Tibial artery (tissue), 4 donors: ENCODE data around the gene TGFBRAP1.

Source experiments
- DNase-seq, 2 donors: peaks; one replicate each; pipeline ENCODE4 v3.0.0-alpha.2; 2019
- H3K27ac ChIP-seq, 2 donors: fragments of 200-600 bp; sonication (generic) in 1 of 2; 1 replicate in 1 of 2; 2 replicates in 1 of 2; pipeline ENCODE4 v1.5.1; 2018 to 2019; ENCODE audit warnings: mild to moderate bottlenecking in 1 of 2
- H3K27me3 ChIP-seq, 2 donors: fragments of 200-600 bp; sonication (generic) in 1 of 2; one replicate each; pipeline versions ENCODE4 v1.5.1 to v1.6.0; 2016 to 2019
- H3K36me3 ChIP-seq, 3 donors: fragments of 200-600 bp; sonication (generic) in 2 of 3; one replicate each; pipeline ENCODE4 v1.5.1; 2016 to 2019; ENCODE audit warnings: mild to moderate bottlenecking in 2 of 3
- H3K4me1 ChIP-seq, 4 donors: fragments of 200-600 bp; sonication (generic) in 2 of 4; 1 replicate in 3 of 4; 2 replicates in 1 of 4; pipeline ENCODE4 v1.5.1; 2016 to 2019
- H3K4me3 ChIP-seq, 2 donors: fragments of 200-600 bp; sonication (generic) in 1 of 2; 1 replicate in 1 of 2; 2 replicates in 1 of 2; pipeline ENCODE4 v1.5.1; 2018 to 2019; ENCODE audit warnings: mild to moderate bottlenecking in 2 of 2
- H3K9me3 ChIP-seq, 3 donors: fragments of 200-600 bp; sonication (generic) in 1 of 3; one replicate each; pipeline ENCODE4 v1.5.1; 2016 to 2019
- CTCF ChIP-seq, 2 experiments: fragments of 200-600 bp in 1 of 2; fragments of 450-650 bp in 1 of 2; IDR thresholded peaks; one replicate each; pipeline ENCODE4 v1.5.1; 2017 to 2019; ENCODE audit warnings: antibody characterized with exemption in 2 of 2, mild to moderate bottlenecking in 1 of 2, moderate library complexity in 1 of 2
- intact Hi-C: fragments of 100-400 bp; cut with DNase I; formaldehyde crosslinking; loops from one replicate; pipeline ENCODE4 v1.15.0; 2023; ENCODE audit warnings: low total_unique reads

The TGFBRAP1 gene

GRCh38 chr2:105224444-105224843, 105.1 kb downstream of the TGFBRAP1 start:
- no peaks in the 10 kb centered on the region for H3K36me3 ChIP-seq
- intact Hi-C loops, result no loop called here
- peaks cover 0 to 4% of the 10 kb centered on the region in 2 donors for H3K27me3 ChIP-seq
- no peaks in the 10 kb centered on the region for H3K9me3 ChIP-seq
- DNase-seq, result no peak
- no peaks in the 10 kb centered on the region for H3K4me1 ChIP-seq
- no peak for TF ChIP-seq CTCF (IDR thresholded peaks at IDR 0.05)
- no peak overlapping the region for H3K4me3 ChIP-seq
- no peak overlapping the region for H3K27ac ChIP-seq

GRCh38 chr2:105220604-105221003, 108.9 kb downstream of the TGFBRAP1 start:
- TF ChIP-seq CTCF (IDR thresholded peaks at IDR 0.05), result no peak
- intact Hi-C loops, result no loop called here
- no peak for DNase-seq
- Histone ChIP-seq H3K4me3 (no peak overlapping the region), H3K36me3 (no peaks in the 10 kb centered on the region), H3K27me3 (no peaks in the 10 kb centered on the region), H3K27ac (no peak overlapping the region), H3K4me1 (no peaks in the 10 kb centered on the region), H3K9me3 (no peaks in the 10 kb centered on the region)

GRCh38 chr2:105215586-105216192, 113.8 kb downstream of the TGFBRAP1 start:
- Histone ChIP-seq H3K9me3 (no peaks in the 10 kb centered on the region), H3K36me3 (no peaks in the 10 kb centered on the region), H3K27ac (no peak overlapping the region), H3K4me3 (no peak overlapping the region), H3K4me1 (no peaks in the 10 kb centered on the region), H3K27me3 (no peaks in the 10 kb centered on the region)
- intact Hi-C loops, result no loop called here
- no peak for DNase-seq
- TF ChIP-seq CTCF (IDR thresholded peaks at IDR 0.05), result no peak
